Measurements from ENCODE around the gene JAK2. TPM values are rescaled to one million over a fixed set of nuclear protein-coding genes. Genes with fewer than 3 reads are reported as not detected.

JAK2 gene
- polyA plus RNA-seq, 1 donor (not counting 4 experiments of a cell fraction or from before 2014, with no cell fraction given), result 5.4 TPM

DNA sequence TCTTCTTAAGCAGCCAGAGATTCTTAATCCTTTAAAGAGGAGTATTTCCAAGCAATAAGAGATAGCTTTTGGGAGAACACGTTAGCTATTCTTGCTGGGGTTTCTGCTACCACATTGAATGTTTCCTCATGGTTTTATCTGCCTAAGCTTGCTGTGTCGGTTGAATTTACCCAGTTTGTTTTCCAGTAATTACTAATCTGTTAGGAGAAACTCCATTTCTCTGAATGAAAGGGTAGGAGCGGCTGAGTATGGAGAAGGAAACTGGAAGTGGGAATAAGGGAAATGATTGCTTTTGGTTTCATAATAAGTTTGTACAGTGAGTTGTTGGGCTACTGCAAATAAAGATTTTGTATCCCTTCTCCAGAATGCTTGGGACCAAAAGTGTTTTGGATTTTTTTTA, 1.2 kb downstream of the JAK2 start:
- H4K20me1 ChIP-seq (ENCODE audit: control insufficient read depth, extremely low read depth, insufficient read depth, low read length), result no peaks in the 10 kb centered on the region
- H3K36me3 ChIP-seq (ENCODE audit: control insufficient read depth in 2 of 2, extremely low read depth in 1 of 2, insufficient read depth in 2 of 2, low read length in 2 of 2), result no peaks in the 10 kb centered on the region
- peak overlapping the region; percentile 98 for H3K4me2 ChIP-seq (ENCODE audit: control insufficient read depth, extremely low read depth, insufficient read depth, low read depth, low read length)
- H3K27ac ChIP-seq (ENCODE audit: control insufficient read depth, insufficient read depth, low read length), result peak overlapping the region; percentile 87
- peaks cover 3% of the 10 kb centered on the region for H3K79me2 ChIP-seq (ENCODE audit: control insufficient read depth, insufficient read depth, low read length)
- H3K9me1 ChIP-seq (ENCODE audit: control insufficient read depth, extremely low read depth, insufficient read depth, low read length), result no peaks in the 10 kb centered on the region
- DNase-seq (ENCODE audit: low read depth, low spot score) (no peak), FAIRE-seq (peak; percentile 5)
- dilution Hi-C loops (cut with MboI; ENCODE audit: extremely low pct_ligation_motif_present, low sequenced_read_pairs), result no loop called here
- H2AFZ ChIP-seq (ENCODE audit: control insufficient read depth, low read length), result peak overlapping the region; percentile 86
- no peaks in the 10 kb centered on the region for H3K27me3 ChIP-seq (ENCODE audit: control insufficient read depth, extremely low read depth, insufficient read depth, low read length)
- peak overlapping the region; percentile 89 for H3K9ac ChIP-seq (ENCODE audit: control insufficient read depth, extremely low read depth, insufficient read depth, low read length)
- H3K9me3 ChIP-seq (ENCODE audit: control insufficient read depth, low read depth, low read length), result no peaks in the 10 kb centered on the region
- H3K4me1 ChIP-seq (ENCODE audit: control insufficient read depth, extremely low read depth, insufficient read depth, low read length), result peaks cover 13% of the 10 kb centered on the region
- TF ChIP-seq, protein P1, sequence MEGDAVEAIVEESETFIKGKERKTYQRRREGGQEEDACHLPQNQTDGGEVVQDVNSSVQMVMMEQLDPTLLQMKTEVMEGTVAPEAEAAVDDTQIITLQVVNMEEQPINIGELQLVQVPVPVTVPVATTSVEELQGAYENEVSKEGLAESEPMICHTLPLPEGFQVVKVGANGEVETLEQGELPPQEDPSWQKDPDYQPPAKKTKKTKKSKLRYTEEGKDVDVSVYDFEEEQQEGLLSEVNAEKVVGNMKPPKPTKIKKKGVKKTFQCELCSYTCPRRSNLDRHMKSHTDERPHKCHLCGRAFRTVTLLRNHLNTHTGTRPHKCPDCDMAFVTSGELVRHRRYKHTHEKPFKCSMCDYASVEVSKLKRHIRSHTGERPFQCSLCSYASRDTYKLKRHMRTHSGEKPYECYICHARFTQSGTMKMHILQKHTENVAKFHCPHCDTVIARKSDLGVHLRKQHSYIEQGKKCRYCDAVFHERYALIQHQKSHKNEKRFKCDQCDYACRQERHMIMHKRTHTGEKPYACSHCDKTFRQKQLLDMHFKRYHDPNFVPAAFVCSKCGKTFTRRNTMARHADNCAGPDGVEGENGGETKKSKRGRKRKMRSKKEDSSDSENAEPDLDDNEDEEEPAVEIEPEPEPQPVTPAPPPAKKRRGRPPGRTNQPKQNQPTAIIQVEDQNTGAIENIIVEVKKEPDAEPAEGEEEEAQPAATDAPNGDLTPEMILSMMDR (optimal IDR thresholded peaks at IDR 0.05 in 1 of 3, IDR thresholded peaks at IDR 0.05 in 1 of 3, conservative IDR thresholded peaks at IDR 0.05 in 1 of 3; ENCODE audit: extremely low read depth in 1 of 3, insufficient read depth in 2 of 3, low read length in 3 of 3), result no peak
- TF ChIP-seq EZH2 (IDR thresholded peaks at IDR 0.05; ENCODE audit: low read length), result no peak
- H3K4me3 ChIP-seq (ENCODE audit: control insufficient read depth in 2 of 3, extremely low read depth in 1 of 3, insufficient read depth in 2 of 3, low read depth in 1 of 3, low read length in 3 of 3), result peak overlapping the region; percentile 82 to 86 (median 86)

GRCh38 chr9:4986783-4987182, 1.7 kb downstream of the JAK2 start:
- Histone ChIP-seq H3K79me2 (ENCODE audit: control insufficient read depth, insufficient read depth, low read length) (peaks cover 3% of the 10 kb centered on the region), H2AFZ (ENCODE audit: control insufficient read depth, low read length) (no peak overlapping the region), H3K4me1 (ENCODE audit: control insufficient read depth, extremely low read depth, insufficient read depth, low read length) (peaks cover 13% of the 10 kb centered on the region), H3K9me1 (ENCODE audit: control insufficient read depth, extremely low read depth, insufficient read depth, low read length) (no peaks in the 10 kb centered on the region), H3K27ac (ENCODE audit: control insufficient read depth, insufficient read depth, low read length) (no peak overlapping the region), H3K9me3 (ENCODE audit: control insufficient read depth, low read depth, low read length) (no peaks in the 10 kb centered on the region), H4K20me1 (ENCODE audit: control insufficient read depth, extremely low read depth, insufficient read depth, low read length) (no peaks in the 10 kb centered on the region), H3K4me3 (ENCODE audit: control insufficient read depth in 2 of 3, extremely low read depth in 1 of 3, insufficient read depth in 2 of 3, low read depth in 1 of 3, low read length in 3 of 3) (peak overlapping the region; percentile 82 to 86 (median 86)), H3K27me3 (ENCODE audit: control insufficient read depth, extremely low read depth, insufficient read depth, low read length) (no peaks in the 10 kb centered on the region), H3K9ac (ENCODE audit: control insufficient read depth, extremely low read depth, insufficient read depth, low read length) (no peak overlapping the region), H3K4me2 (ENCODE audit: control insufficient read depth, extremely low read depth, insufficient read depth, low read depth, low read length) (peak overlapping the region; percentile 98), H3K36me3 (ENCODE audit: control insufficient read depth in 2 of 2, extremely low read depth in 1 of 2, insufficient read depth in 2 of 2, low read length in 2 of 2) (no peaks in the 10 kb centered on the region)
- dilution Hi-C loops (cut with MboI; ENCODE audit: extremely low pct_ligation_motif_present, low sequenced_read_pairs), result no loop called here
- no peak for TF ChIP-seq EZH2 (IDR thresholded peaks at IDR 0.05; ENCODE audit: low read length)
- TF ChIP-seq, protein P1 (optimal IDR thresholded peaks at IDR 0.05 in 1 of 3, IDR thresholded peaks at IDR 0.05 in 1 of 3, conservative IDR thresholded peaks at IDR 0.05 in 1 of 3; ENCODE audit: extremely low read depth in 1 of 3, insufficient read depth in 2 of 3, low read length in 3 of 3), result no peak
- DNase-seq (ENCODE audit: low read depth, low spot score) (no peak), FAIRE-seq (no peak)

Measured in keratinocyte (primary cell).